Caco-2 (cell line): ENCODE results near the gene SBF2. TPM values are rescaled to one million over a fixed set of nuclear protein-coding genes. Genes with fewer than 3 reads are reported as not detected.

Experiments used
- BruUV-seq: library from RNA; stranded (reverse); fragments of 400-500 nt; replicated peaks from 2 replicates; lab custom pipeline; 2021; lab: Mats Ljungman, UMichigan
- CTCF ChIA-PET: fragments of 300-600 bp; sonication (Branson Sonifier 250); formaldehyde crosslinking; loops from one replicate; lab custom pipeline; 2022; ENCODE audit warnings: antibody characterized with exemption; lab: Charles Lee
- POLR2A ChIA-PET: fragments of 300-600 bp; sonication (Branson Sonifier 250); formaldehyde crosslinking; loops from one replicate; lab custom pipeline; 2022; ENCODE audit warnings: antibody characterized with exemption; lab: Charles Lee
- DNase-seq, 2 experiments: peaks; one replicate each; pipeline versions ENCODE4 v3.0.0 to v3.0.0-alpha.2; 2020 to 2022
- H3K27me3 ChIP-seq: replicated peaks from 2 replicates; pipeline ENCODE4 v1.6.0; 2011; ENCODE audit warnings: low read length; ENCODE audit not compliant: control insufficient read depth, insufficient read depth
- H3K36me3 ChIP-seq: 2 replicates; pipeline ENCODE4 v1.5.1; 2011; ENCODE audit warnings: low read length; ENCODE audit not compliant: control insufficient read depth, insufficient read depth
- H3K4me1 ChIP-seq: fragments of 250-450 bp; sonication (Bioruptor Pico); 2 replicates; pipeline ENCODE4 v1.5.1; 2020; ENCODE audit warnings: mild to moderate bottlenecking
- H3K4me3 ChIP-seq: 2 replicates; pipeline ENCODE4 v1.5.1; 2011; ENCODE audit warnings: low read depth, mild to moderate bottlenecking, control low read depth, low read length
- H3K9me3 ChIP-seq: fragments of 250-450 bp; sonication (Bioruptor Pico); 2 replicates; pipeline ENCODE4 v1.5.1; 2020; ENCODE audit warnings: mild to moderate bottlenecking, moderate library complexity
- H3K27ac Mint-ChIP-seq: one replicate; pipeline ENCODE4 v1.8.0; 2022; ENCODE audit warnings: mixed read lengths; ENCODE audit not compliant: unreplicated experiment
- H3K27me3 Mint-ChIP-seq: one replicate; pipeline ENCODE4 v1.8.0; 2022; ENCODE audit warnings: mixed read lengths; ENCODE audit not compliant: insufficient read depth, unreplicated experiment
- H3K36me3 Mint-ChIP-seq: one replicate; pipeline ENCODE4 v1.8.0; 2022; ENCODE audit warnings: mild to moderate bottlenecking, mixed read lengths; ENCODE audit not compliant: insufficient read depth, unreplicated experiment
- H3K4me1 Mint-ChIP-seq: one replicate; pipeline ENCODE4 v1.8.0; 2022; ENCODE audit warnings: low read depth, mixed read lengths; ENCODE audit not compliant: unreplicated experiment
- H3K4me3 Mint-ChIP-seq: one replicate; pipeline ENCODE4 v1.8.0; 2022; ENCODE audit warnings: mild to moderate bottlenecking, moderate library complexity, mixed read lengths; ENCODE audit not compliant: unreplicated experiment
- H3K9me3 Mint-ChIP-seq: one replicate; pipeline ENCODE4 v1.8.0; 2022; ENCODE audit warnings: mixed read lengths; ENCODE audit not compliant: unreplicated experiment
- intact Hi-C: fragments of 100-400 bp; cut with micrococcal nuclease; formaldehyde crosslinking; loops from one replicate; pipeline ENCODE4 v1.10.0; 2022; ENCODE audit not compliant: unreplicated experiment
- total RNA-seq: library from RNA; stranded (reverse); gene quantifications from 2 replicates; pipeline ENCODE4 v1.2.3, GENCODE V29; 2022
- TF ChIP-seq, protein P1 (sequence below), 2 experiments: fragments of 200-600 bp in 1 of 2; IDR thresholded peaks; 1 replicate in 1 of 2; 2 replicates in 1 of 2; pipeline versions ENCODE4 v1.5.1 to v1.8.0; 2011 to 2022; ENCODE audit warnings: antibody characterized with exemption in 1 of 2, control low read depth in 1 of 2, inconsistent platforms in 1 of 2, low read depth in 1 of 2, low read length in 1 of 2, mild to moderate bottlenecking in 1 of 2, moderate library complexity in 1 of 2; ENCODE audit not compliant: insufficient read depth in 1 of 2, severe bottlenecking in 1 of 2, unreplicated experiment in 1 of 2

Gene SBF2
- total RNA-seq, 1 experiment from 2014 or later: 72.2 TPM

DNA sequence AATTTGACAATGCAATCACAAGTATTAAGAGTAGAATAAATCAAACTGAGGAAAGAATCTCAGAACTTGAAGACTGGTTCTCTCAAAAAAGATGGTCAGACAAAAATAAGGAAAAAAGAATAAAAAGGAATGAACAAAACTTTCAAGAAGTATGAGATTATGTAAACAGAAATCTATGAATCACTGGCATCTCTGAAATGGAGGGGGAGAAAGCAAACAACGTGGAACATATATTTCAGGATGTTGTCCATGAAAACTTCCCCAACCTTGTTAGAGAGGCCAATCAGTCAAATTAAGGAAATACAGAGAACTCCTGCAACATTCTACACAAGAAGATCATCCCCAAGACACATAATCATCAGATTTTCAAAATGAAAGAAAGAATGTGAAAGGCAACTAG lies 235.7 kb downstream of the SBF2 start:
- Mint-ChIP-seq H3K27ac (no peak overlapping the region), H3K36me3 (peaks cover 9% of the 10 kb centered on the region), H3K4me1 (peaks cover 7% of the 10 kb centered on the region), H3K9me3 (peaks cover 54% of the 10 kb centered on the region), H3K27me3 (no peaks in the 10 kb centered on the region), H3K4me3 (no peak overlapping the region)
- intact Hi-C loops: no loop called here
- Histone ChIP-seq H3K4me1 (no peaks in the 10 kb centered on the region), H3K27me3 (no peaks in the 10 kb centered on the region), H3K4me3 (no peak overlapping the region), H3K9me3 (peaks cover 12% of the 10 kb centered on the region; the same call in 1 of the 2 replicates), H3K36me3 (no peaks in the 10 kb centered on the region)
- TF ChIP-seq, protein P1, sequence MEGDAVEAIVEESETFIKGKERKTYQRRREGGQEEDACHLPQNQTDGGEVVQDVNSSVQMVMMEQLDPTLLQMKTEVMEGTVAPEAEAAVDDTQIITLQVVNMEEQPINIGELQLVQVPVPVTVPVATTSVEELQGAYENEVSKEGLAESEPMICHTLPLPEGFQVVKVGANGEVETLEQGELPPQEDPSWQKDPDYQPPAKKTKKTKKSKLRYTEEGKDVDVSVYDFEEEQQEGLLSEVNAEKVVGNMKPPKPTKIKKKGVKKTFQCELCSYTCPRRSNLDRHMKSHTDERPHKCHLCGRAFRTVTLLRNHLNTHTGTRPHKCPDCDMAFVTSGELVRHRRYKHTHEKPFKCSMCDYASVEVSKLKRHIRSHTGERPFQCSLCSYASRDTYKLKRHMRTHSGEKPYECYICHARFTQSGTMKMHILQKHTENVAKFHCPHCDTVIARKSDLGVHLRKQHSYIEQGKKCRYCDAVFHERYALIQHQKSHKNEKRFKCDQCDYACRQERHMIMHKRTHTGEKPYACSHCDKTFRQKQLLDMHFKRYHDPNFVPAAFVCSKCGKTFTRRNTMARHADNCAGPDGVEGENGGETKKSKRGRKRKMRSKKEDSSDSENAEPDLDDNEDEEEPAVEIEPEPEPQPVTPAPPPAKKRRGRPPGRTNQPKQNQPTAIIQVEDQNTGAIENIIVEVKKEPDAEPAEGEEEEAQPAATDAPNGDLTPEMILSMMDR (IDR thresholded peaks at IDR 0.05; ENCODE audit: insufficient read depth in 1 of 2, low read depth in 1 of 2, low read length in 1 of 2, severe bottlenecking in 1 of 2, unreplicated experiment in 1 of 2): no peak
- no TSS peak for BruUV-seq
- POLR2A ChIA-PET: no interaction called here
- DNase-seq: no peak
- CTCF ChIA-PET: no interaction called here

DNA sequence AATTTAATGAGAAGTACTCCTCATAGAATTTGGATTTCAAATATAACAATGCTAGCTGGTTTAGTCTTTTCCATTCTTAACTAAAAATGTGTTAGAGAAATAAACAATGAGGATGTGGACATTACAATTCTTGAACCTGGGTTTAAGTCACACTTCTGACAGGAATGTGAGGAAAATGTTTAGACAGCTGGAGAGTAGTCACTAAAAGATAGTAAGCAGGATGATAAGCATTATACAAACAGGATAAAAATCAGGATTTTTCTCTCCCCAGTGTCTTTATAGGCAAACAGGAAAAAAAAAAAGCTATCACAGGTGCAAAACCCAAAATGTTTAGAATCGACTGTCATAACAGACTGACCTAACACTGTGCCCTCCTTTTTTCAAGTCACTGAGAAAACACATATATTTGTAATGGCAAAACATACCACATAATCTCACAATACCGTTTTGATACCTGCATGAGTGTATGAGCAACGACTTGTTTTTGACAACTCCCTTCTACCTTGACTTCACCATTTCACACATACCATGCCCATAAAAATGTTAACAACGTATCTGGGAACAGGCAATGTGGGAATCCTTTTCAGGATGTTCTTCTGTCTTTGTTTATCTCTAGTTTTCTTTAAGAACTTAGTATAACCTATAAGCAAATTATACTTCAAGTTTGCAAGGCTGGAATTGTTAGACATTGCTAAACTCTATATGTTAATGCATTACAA lies 242.0 kb downstream of the SBF2 start:
- BruUV-seq: no TSS peak
- no peaks in the 10 kb centered on the region for H3K27me3 Mint-ChIP-seq
- Histone ChIP-seq H3K4me1 (peaks cover 38% of the 10 kb centered on the region), H3K36me3 (no peaks in the 10 kb centered on the region), H3K9me3 (no peaks in the 10 kb centered on the region), H3K4me3 (no peak overlapping the region), H3K27me3 (no peaks in the 10 kb centered on the region)
- TF ChIP-seq, protein P1 (IDR thresholded peaks at IDR 0.05; ENCODE audit: insufficient read depth in 1 of 2, low read depth in 1 of 2, low read length in 1 of 2, severe bottlenecking in 1 of 2, unreplicated experiment in 1 of 2): no peak
- H3K4me1 Mint-ChIP-seq: peaks cover 19% of the 10 kb centered on the region
- intact Hi-C loops: loop anchor here (5.0 kb wide), 1 partner anchor 145 kb away; no protein-coding TSS in a partner anchor
- CTCF ChIA-PET: interaction anchor here (0.6 kb wide), 1 partner anchor 270 kb away, joined by 3 read pairs; no protein-coding TSS in a partner anchor
- POLR2A ChIA-PET: interaction anchor here (0.6 kb wide), 2 partner anchors 174 to 248 kb away, joined by 3 to 4 read pairs; no protein-coding TSS in a partner anchor
- peak overlapping the region; percentile 27 for H3K4me3 Mint-ChIP-seq
- peaks cover 17% of the 10 kb centered on the region for H3K9me3 Mint-ChIP-seq
- peak overlapping the region; percentile 48 for H3K27ac Mint-ChIP-seq
- H3K36me3 Mint-ChIP-seq: peaks cover 9% of the 10 kb centered on the region
- DNase-seq: peak in 1 of 2 experiments; percentile 15

GRCh38 chr11:10050561-10050960 lies 243.5 kb downstream of the SBF2 start:
- Mint-ChIP-seq H3K4me1 (peaks cover 19% of the 10 kb centered on the region), H3K9me3 (peaks cover 18% of the 10 kb centered on the region), H3K27ac (peak overlapping the region; percentile 76), H3K36me3 (peaks cover 9% of the 10 kb centered on the region), H3K4me3 (no peak overlapping the region), H3K27me3 (no peaks in the 10 kb centered on the region)
- peaks cover 8% of the 10 kb centered on the region for H3K9me3 ChIP-seq
- peak; percentile 57 to 72 for DNase-seq
- ChIA-PET POLR2A (no interaction called here), CTCF (interaction anchor here (0.6 to 1.1 kb wide), 2 partner anchors 26 to 74 kb away, joined by 3 to 4 read pairs; no protein-coding TSS in a partner anchor)
- TF ChIP-seq, protein P1 (IDR thresholded peaks at IDR 0.05; ENCODE audit: insufficient read depth in 1 of 2, low read depth in 1 of 2, low read length in 1 of 2, severe bottlenecking in 1 of 2, unreplicated experiment in 1 of 2): no peak
- H3K4me1 ChIP-seq: peaks cover 38% of the 10 kb centered on the region
- BruUV-seq: no TSS peak
- no peaks in the 10 kb centered on the region for H3K27me3 ChIP-seq
- intact Hi-C loops: loop anchor here (5.0 kb wide), 1 partner anchor 143 kb away; no protein-coding TSS in a partner anchor
- no peaks in the 10 kb centered on the region for H3K36me3 ChIP-seq
- H3K4me3 ChIP-seq: no peak overlapping the region
